GM21576 (cell line): ENCODE data around the gene IGFBP7.

Experiments used
- ATAC-seq: cut with Tn5 transposase; IDR thresholded peaks from one replicate; pipeline ENCODE4 v1.9.1; 2021; ENCODE audit warnings: mild to moderate bottlenecking, moderate library complexity; ENCODE audit not compliant: unreplicated experiment

Gene IGFBP7

GRCh38 chr4:57109847-57110639 lies at the start of gene IGFBP7:
IGFBP7 (minus strand) TSS chr4:57110385; CDS start chr4:57110351, 34 bp downstream.
- ATAC-seq: peak; percentile 23

GRCh38 chr4:57159866-57160265 lies 49.7 kb upstream of the IGFBP7 start:
- ATAC-seq: no peak

- ATAC-seq: no peak
Observed at GRCh38 chr4:57158762-57159161, 48.6 kb upstream of the IGFBP7 start.

GRCh38 chr4:57158221-57158620 lies 48.0 kb upstream of the IGFBP7 start:
- no peak for ATAC-seq

- no peak for ATAC-seq
Observed at GRCh38 chr4:57157596-57158137, 47.5 kb upstream of the IGFBP7 start.

GRCh38 chr4:57156242-57156990 lies 46.2 kb upstream of the IGFBP7 start:
- ATAC-seq: no peak

- no peak for ATAC-seq
Observed at GRCh38 chr4:57154926-57155325, 44.7 kb upstream of the IGFBP7 start.

- no peak for ATAC-seq
Observed at GRCh38 chr4:57154191-57154590, 44.0 kb upstream of the IGFBP7 start.

- no peak for ATAC-seq
Observed at GRCh38 chr4:57153207-57153606, 43.0 kb upstream of the IGFBP7 start.

- no peak for ATAC-seq
Observed at GRCh38 chr4:57151481-57151880, 41.3 kb upstream of the IGFBP7 start.

- no peak for ATAC-seq
Observed at GRCh38 chr4:57149833-57150232, 39.6 kb upstream of the IGFBP7 start.

- ATAC-seq: no peak
Observed at GRCh38 chr4:57148831-57149505, 38.8 kb upstream of the IGFBP7 start.

- no peak for ATAC-seq
Observed at GRCh38 chr4:57148177-57148576, 38.0 kb upstream of the IGFBP7 start.

GRCh38 chr4:57147335-57148060 lies 37.3 kb upstream of the IGFBP7 start:
- no peak for ATAC-seq

GRCh38 chr4:57146444-57146843 lies 36.3 kb upstream of the IGFBP7 start:
- no peak for ATAC-seq

GRCh38 chr4:57144466-57144865 lies 34.3 kb upstream of the IGFBP7 start:
- no peak for ATAC-seq

- ATAC-seq: no peak
Observed at GRCh38 chr4:57139783-57140182, 29.6 kb upstream of the IGFBP7 start.

- no peak for ATAC-seq
Observed at GRCh38 chr4:57137261-57137660, 27.1 kb upstream of the IGFBP7 start.

GRCh38 chr4:57136281-57136680 lies 26.1 kb upstream of the IGFBP7 start:
- ATAC-seq: no peak

- ATAC-seq: no peak
Observed at GRCh38 chr4:57132743-57133137, 22.6 kb upstream of the IGFBP7 start.
